Hippocampal formation (tissue), 2 donors: ENCODE results near the gene HIP1.
"Not testable (repeated sequence)": the region's sequence is repeated elsewhere in the genome, so short reads cannot be mapped to it uniquely, and the experiment has no call there.

Source experiments
- DNase-seq, 2 donors: peaks; one replicate each; lab custom pipeline; 2025; lab: John Stamatoyannopoulos, UW

Gene HIP1

DNA sequence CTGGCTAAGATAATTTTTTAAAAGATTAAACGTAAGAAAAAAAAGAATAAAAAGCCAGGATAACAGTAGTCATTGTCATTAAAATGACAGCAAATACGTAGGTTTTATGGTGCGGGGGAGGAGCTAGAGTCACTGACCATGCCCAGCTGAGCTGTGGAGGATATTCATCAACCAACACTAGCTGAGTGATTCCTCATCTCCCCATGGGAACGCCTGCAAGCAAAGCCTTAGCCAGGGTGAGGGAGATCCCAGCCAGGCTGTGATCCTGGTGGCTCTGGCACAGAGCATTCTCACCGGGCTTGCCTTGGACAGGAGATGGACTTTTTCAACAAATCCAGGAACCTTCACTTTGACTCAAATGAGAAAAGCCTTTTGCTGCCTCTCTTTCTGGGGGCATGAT lies 94.2 kb downstream of the HIP1 start:
- DNase-seq: no peak

DNA sequence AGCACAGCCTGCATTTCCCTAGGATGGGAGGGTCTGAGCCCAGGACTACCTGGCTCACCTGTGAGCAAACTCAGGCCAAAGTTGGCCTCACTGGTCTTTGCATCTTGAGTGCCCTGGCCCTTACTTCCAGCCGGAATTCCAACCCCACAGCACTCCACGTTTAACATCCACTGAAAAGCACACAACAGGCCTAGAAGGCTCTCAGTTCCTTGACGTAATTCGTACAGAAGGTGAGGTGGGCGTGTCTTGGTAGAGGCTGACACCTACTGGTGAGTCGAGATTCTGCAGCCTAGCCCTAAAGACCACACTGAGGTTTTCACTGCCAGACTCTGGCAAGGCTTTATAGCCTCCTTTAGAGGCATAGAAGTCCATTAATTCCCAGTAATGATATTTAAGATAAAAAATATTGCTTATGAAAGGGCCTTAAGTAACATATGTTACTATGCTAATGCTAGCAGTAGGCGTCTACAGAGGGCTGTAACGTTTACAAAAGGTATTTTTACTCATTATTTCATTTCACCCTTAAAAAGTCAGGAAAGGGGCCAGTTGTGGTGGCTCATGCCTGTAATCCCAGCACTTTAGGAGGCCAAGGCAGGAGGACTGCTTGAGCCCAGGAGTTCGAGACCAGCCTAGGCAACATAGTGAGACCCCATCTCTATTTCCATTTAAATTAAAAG lies 95.8 kb downstream of the HIP1 start:
- DNase-seq: no peak

DNA sequence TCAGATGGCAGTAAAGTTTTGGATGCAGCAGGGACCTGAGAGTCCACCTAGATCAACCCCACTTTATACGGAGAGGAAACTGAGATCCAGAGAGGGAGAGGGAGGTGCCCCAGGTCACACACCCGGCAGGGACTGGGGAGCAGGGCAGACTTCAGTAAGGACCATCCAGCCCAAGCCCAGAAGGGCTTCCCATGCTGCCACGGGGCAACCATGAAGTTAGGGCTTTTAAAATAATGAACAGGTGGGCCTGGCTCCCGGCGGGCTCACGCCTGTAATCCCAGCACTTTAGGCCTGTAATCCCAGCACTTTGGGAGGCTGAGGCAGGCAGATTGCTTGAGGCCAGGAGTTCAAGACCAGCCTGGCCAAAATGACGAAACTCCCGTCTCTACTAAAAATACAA lies 98.5 kb downstream of the HIP1 start:
- no peak for DNase-seq

DNA sequence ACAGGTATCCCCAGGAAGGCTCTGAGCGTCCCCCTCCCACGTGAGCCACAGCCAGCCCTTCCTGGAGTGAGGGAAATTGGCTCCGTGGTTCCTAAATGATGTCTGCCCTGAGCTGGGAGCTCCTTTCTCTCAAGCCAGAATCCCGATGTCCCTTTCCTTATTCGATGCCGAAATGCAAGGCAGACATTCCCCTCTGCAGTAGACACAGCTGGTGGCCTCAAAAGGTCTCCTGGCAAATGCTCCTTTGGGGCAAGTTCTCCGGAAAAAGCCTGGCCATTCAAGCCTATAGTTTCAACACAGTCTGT lies 98.9 kb downstream of the HIP1 start:
- no peak for DNase-seq

DNA sequence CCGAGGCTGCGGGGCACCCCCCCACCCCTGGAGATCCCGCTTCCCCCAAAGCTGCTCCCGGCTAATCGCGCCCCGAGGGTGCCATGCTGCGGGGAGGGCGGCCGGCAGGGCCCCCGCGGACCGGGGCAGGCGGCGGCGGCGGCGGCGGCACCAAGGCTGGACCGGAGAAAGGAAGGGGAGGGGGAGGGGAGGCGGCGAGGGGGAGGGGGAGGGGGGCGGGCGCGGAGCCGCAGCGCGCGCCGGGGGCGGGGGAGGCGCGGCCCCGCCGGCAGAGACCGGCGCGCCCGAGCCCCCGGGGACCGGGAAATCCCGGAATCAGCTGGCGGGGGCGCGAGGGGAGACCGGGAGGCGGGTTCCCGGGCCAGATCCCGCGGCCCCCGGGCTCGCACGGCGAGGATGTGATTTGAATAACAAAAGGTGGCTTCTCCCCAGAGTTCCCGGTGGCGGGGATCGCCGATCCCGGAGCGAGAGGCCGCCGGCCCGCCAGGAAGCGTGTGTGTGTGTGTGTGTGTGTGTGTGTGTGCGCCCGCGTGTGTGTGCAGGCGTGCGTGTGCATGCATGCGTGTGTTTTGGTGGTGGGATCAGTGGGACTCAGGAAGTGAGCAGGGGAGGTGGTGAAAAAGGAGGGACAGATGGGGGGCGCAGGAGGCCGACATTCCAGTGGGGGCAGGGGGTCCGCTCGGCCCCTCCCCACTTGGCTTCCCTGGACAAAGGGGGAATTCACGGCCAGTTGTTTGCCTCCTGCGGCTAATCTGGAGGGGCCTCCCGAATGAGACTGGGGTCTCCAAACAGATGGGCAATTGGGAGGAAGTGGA lies 99.5 kb downstream of the HIP1 start:
- DNase-seq: peak in 1 of 2 donors; percentile 77

DNA sequence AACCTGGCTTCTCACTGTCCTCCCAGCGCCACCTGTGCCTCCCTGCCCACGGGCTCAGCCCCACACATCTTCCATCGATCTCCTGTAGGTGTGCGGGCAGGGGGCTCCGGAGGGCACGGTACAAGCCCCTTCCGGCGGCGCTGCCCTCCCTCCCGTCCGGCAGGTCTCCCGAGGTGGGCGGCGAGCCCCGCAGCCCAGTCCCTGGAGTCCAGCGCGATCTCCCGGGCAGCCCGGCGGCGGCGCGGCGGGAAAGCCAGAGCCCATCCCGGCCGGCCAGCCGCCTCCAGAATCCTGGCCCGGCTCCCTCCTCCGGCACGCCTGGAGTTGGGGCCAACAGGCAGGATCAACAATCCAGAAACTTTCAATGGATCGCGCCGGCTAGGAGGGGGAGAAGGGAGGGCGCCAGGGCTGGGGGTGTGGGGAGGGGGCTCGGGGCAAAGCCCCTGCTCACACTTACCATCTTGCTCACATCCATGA lies 100.1 kb downstream of the HIP1 start:
- peak in 1 of 2 donors; percentile 77 for DNase-seq

DNA sequence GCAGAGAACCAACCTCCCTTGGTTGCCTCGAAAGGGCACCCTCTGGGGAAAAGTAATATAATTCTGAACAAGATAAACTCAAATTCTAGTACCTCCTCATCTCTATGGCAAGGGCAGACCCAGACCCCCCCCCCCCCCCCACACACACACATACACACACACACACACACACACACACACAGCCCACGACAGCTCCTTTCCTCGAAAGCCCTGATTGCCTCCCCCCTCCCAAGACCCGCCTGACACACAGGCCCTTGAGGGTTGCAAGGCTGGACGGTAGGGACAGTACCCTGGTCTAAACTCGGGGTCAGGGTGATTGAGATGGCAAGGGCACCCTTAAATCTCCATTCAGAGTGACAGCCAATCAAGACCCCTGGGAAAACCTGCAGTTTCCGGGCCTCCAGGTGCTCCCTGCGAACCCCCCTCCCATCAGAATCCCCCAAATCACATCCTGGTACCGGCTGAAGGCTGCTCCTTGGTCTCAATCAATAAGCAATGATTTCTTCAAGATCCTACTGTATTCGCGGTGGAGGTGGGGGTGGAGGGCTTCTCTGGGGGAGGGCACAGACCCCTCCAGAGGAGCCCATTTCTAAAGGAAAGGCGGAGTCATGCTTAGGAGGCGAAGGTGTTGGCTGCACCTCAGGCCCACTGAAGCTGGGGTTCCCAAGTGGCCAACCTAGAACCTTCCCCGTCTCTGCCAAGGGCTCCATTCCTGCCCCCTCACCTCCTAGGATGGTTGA lies 100.7 kb downstream of the HIP1 start:
- DNase-seq: no peak

DNA sequence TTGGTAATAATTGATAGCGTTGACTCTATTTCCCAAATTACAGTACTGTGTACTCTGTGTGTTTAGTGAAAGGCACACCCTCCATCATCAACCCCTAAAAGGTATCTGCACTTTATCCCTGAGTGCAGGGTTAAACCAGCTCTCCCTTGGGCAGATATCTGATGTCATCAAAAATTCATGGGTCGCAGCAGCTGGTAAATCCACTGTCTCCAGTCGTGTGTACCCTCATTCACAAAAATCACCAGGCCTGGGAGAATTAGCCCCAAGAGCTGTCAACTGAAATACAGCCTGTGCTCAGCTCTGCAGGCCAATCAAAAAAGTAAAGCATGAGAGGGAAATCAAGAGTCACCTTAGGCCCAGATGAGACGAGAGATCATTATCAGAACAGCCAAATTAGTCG lies 103.7 kb downstream of the HIP1 start:
- no peak for DNase-seq

DNA sequence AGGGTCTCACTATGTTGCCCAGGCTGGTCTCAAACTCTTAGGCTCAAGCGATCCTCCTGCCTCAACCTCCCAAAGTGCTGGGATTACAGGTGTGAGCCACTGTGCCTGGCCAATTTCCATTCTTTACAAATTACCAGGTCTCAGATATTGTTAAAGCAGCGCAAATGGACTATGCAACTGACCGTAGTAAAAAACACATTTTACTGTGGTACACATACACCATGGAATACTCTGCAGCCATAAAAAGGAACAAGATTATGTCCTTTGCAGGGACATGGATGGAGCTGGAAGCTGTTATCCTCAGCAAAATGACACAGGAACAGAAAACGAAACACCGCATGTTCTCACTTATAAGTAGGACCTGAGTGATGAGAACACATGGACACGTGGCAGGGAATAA lies 106.2 kb downstream of the HIP1 start:
- DNase-seq: not testable (repeated sequence)

DNA sequence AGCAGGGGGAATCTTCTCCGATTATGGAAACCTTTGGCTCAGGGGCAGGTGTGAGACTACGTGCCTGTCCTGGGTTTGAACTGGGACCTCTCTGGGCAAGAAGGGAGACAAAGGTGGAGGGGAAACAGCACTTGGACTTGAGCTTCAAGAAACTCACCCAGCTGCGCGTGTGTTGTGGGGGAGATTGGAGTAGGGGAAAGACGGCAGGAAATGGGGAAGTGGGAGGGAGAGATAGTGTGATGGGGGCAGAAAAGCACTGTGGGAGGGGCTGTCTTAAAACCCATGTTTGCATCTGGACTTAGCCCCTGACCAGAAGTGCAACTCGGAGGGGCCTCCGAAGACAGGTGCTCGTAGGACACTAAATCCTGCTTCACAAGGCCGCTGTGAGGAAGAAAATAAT lies 107.0 kb downstream of the HIP1 start:
- DNase-seq: no peak

DNA sequence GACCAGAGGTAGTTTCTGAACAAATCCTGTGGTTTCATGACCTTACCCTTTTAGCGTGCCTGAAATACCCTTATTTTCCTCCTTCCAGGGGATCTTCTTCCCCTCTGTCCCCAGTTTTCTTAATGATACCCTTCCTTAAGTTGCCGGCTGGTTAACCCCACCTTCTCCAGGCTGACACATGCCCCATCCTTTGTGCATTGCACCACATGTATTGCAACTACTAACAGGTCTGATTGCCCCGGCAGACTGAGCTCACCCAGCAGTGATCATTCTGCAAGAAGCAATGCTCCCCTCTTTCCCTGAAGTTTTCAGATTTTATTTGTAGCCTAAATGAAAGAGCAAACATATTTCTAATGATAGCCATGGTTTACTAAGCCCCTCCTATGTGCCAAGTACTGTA lies 108.2 kb downstream of the HIP1 start:
- DNase-seq: no peak

DNA sequence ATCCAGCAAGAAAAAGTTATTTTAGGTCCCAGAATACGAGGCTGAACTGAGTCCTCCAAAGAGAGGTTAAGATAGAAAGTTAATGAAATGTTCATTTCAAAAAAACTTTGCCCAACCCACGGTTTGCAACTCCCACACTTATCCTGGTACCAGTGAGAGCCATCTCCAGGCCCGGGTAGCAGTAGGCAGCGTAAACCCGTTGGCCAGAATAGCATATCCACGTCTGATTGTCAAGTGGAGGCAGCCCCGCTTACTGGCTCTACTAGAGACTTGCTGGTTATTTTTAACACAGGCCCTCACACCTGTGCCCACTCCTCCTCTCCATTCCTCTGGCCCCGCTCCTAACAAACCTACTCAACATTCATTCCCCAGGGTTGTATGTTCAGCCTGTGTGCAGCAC lies 109.7 kb downstream of the HIP1 start:
- no peak for DNase-seq

DNA sequence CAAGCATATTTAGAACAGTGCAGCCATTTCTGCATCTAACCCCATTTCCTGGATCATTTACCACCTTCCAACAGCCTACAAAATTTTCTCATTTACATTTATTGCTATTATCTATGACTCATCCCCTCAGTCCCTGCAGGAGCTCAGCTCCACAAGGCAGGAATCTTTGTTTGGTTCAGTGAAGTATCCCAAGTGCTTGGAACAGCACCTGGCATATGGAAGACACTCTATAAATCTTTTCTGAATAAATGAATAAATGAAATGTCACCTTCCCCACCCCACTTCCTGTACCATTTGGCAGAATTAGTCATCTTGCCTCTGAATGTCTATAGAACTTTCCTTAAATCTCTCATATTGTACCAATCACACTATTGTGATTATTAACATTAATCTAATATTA lies 110.7 kb downstream of the HIP1 start:
- no peak for DNase-seq

DNA sequence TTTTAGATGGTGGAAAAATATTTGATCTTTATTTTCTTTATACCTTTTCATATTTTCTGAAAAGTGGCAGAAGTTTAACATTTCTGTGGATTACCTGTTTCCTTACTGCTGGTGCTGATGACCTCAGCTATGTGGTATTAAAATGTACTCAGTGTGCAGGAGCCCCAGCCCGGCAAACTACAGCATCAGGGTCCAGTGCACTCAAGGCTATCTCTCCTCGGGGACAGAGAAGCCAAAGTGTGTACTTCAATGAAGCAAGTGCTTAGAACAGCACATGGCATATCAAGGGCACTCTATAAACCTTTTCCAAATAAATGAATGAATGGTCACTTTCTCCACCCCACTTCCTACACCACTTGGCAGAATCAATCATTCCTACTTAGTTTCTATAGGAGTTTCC lies 111.8 kb downstream of the HIP1 start:
- no peak for DNase-seq

DNA sequence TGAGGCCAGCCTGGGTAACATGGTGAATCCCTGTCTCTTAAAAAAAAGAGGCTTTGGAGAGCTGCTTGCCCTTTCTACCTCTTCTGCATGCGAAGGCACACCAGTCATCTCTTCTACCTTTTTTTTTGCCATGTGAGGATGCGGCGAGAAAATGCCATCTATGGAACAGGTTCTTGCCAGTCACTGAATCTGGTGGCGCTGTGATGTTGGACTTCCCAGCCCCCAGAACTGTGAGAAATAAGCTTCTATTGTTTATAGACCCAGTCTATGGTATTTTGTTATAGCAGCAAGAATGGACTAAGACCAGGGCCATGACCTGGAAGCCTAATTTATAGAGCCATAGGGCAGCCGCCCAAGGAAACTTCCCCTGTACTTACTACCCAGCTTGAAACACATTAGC lies 112.9 kb downstream of the HIP1 start:
- DNase-seq: no peak

DNA sequence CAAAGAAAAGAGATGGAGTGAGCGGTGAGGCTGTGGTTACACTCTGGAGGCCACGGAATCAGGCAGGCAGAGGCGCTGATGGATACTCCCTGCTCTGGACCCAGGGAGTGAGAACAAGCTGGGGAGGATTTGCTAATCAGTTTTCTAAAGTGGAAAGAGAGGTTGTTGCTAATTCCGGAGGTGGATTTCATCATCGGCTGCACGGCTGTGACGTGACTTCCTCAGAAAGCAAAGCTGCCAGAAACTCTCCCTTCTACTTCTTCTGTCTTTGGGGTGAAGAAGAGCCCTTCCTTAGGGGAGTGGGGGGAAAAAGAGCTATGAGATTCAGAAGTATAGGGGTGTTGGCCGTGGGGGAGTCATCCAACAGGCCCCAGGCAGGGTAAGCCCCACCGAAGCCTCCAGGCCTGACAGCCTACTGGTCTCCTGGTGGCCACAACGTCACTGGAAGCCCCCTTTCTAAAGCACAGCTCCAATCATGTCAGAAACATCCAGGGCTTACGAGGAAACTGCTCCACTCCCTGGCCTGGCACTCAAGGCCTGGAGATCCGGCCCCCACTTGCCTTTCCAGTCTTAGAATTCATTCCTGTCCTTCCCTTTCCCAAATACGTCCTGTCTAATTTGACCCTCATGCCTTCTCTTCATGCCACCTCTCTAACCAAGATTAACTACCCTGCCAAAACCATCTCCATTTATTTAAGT lies 114.5 kb downstream of the HIP1 start:
- no peak for DNase-seq

DNA sequence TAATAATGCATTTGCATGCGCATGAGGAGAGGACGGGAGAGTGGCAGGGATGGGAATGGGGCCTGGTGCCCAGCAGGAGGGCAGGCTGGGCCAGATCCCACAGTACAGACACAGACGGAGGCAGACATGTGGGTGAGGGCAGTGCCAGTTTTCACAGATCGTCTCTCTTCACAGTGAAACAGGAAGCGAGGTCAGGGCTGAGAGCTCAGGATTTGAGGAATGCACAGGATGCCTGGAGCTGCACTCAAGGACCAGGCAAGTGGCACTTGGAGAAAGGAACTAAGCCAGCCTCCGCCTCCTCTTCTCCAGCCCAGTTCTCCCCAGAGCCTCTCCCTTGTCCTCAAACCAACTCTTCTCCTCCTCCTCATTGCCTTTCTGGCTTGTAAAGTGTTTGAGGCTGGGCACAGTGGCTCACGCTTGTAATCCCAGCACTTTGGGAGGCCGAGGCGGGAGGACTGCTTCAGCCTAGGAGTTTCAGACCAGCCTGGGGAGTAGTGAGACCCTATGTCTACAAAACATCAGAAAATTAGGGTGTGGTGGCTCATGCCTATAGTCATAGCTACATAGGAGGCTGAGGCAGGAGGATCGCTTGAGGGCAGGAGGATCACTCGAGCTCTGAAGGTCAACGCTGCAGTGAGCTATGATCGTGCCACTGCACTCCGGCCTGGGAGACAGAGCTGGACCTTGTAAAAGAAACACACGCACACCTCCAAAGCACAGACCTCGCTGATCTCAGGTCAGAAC lies 115.2 kb downstream of the HIP1 start:
- DNase-seq: peak in 1 of 2 donors; percentile 45

DNA sequence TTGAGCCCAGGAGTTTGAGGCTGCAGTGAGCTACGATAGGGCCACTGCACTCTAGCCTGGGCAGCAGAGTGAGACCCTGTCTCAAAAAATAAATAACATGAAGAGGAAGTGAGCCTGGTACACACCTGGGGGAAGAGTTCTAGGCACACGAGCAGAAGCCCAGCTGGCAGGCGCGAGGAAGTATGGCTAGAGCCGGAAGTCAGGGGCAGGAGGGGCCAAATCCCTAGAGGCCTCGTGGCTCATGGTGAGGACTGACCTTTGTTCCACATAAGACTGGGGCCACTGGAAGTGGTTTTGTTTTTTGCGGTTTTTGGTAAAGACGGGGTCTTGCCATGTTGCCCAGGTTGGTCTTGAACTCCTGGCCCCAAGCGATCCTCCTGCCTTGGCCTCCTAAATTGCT lies 117.6 kb downstream of the HIP1 start:
- no peak for DNase-seq

DNA sequence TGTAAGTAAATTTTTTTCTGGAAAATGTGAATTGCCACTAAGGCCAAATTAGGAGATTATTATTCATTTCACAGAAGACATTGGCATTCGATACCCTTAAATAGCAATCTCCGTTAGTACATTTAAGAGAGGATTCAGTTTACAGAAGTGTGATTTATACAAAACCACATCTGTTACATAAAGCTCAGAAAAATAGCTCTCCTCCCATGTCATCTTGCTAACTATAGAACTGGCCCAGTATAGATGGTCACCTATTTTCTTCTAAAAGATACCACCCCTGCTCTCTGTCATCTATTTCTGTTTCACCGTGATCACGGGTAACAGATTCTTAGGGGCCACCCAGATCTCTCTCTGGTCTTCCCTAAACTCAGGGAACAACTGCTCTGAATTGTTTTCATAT lies 119.1 kb downstream of the HIP1 start:
- no peak for DNase-seq

DNA sequence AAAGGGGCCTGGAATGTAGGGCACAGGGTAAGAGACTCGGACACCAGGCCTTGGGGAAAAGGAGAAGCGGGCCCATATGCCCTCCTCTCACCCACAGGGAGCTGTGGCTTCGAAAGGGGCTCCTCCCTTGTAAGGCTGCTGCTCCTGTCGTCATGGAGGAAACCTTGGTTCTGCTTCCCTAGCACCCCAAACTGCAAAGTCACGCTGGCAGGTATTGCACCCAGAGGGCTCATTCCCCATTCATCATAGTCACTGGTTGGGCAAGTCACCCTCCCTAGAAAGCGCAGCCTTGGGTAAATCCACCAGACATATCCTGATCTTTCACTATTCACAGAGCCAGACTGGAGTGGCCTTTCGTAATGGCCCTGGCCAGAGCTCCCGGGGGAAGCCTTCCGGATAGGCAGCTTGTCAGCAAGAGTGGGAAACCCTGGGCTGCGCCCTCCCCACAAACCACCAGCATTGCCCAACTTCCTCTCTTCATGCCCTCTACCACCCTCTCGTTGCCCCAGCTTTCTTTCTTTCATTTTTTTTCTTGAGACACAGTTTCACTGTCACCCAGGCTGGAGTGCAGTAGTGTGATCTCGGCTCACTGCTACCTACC lies 121.0 kb downstream of the HIP1 start:
- DNase-seq: peak in 1 of 2 donors; percentile 46
